HCT116 (cell line): Measurements from ENCODE around the gene ACAN. TPM values are rescaled to one million over a fixed set of nuclear protein-coding genes. Genes with fewer than 3 reads are reported as not detected.

ENCODE experiments used
- ATAC-seq: fragments of 200-7000 bp; cut with Tn5 transposase; 2 replicates; pipeline ENCODE4 v1.9.1; 2020; ENCODE audit warnings: mild to moderate bottlenecking, moderate library complexity
- BruUV-seq: library from RNA; stranded (reverse); fragments of 400-500 nt; replicated peaks from 2 replicates; lab custom pipeline; 2021; lab: Mats Ljungman, UMichigan
- CTCF ChIA-PET: fragments of 300-600 bp; sonication (Branson Sonifier 250); formaldehyde crosslinking; loops from one replicate; lab custom pipeline; 2021; ENCODE audit warnings: antibody characterized with exemption; lab: Charles Lee
- POLR2A ChIA-PET: fragments of 300-600, 350-600 bp; sonication (Branson Sonifier 250); formaldehyde crosslinking; loops from one replicate; lab custom pipeline; 2021; ENCODE audit warnings: antibody characterized with exemption; lab: Charles Lee
- RAD21 ChIA-PET, 2 experiments: fragments of 300-600 bp; sonication (Branson Sonifier 250); formaldehyde crosslinking; loops; one replicate each; lab custom pipeline; 2023; ENCODE audit warnings: low total read pairs in 2 of 2; ENCODE audit not compliant: uncharacterized antibody in 2 of 2, unreplicated experiment in 2 of 2, low non-redundant PET in 1 of 2; lab: Charles Lee
- DNase-seq: peaks from one replicate; pipeline ENCODE4 v3.0.0-alpha.2; 2010; ENCODE audit warnings: low read depth, low spot score
- H2AFZ ChIP-seq: fragments of 200-600 bp; shearing (Covaris generic), sonication (generic); 2 replicates; pipeline ENCODE4 v1.6.1; 2017; ENCODE audit warnings: low read depth, mixed run types, mixed read lengths, antibody characterized with exemption, low read length; ENCODE audit not compliant: poor library complexity, severe bottlenecking
- H3K27ac ChIP-seq: 2 replicates; pipeline ENCODE4 v1.5.1; 2012; ENCODE audit warnings: low read depth, low read length
- H3K27me3 ChIP-seq: fragments of 200-600 bp; sonication (generic); 2 replicates; pipeline ENCODE4 v1.6.1; 2016; ENCODE audit warnings: mixed run types, low read length, mixed read lengths; ENCODE audit not compliant: insufficient read depth
- H3K36me3 ChIP-seq, 2 experiments: fragments of 200-500 bp in 1 of 2; fragments of 200-600 bp in 1 of 2; sonication (Bioruptor generic) in 1 of 2; sonication (generic) in 1 of 2; 2 replicates each; pipeline versions ENCODE4 v1.5.1 to v1.6.1; 2014 to 2016; ENCODE audit warnings: low read length in 2 of 2, inconsistent platforms in 1 of 2, mixed read lengths in 1 of 2, mixed run types in 1 of 2; ENCODE audit not compliant: insufficient read depth in 2 of 2, control insufficient read depth in 1 of 2
- H3K4me1 ChIP-seq, 2 experiments: fragments of 200-600 bp in 1 of 2; sonication (generic) in 1 of 2; 2 replicates each; pipeline versions ENCODE4 v1.5.1 to v1.6.1; 2012 to 2017; ENCODE audit warnings: low read length in 2 of 2, inconsistent platforms in 1 of 2, mild to moderate bottlenecking in 1 of 2, mixed read lengths in 1 of 2, mixed run types in 1 of 2, moderate library complexity in 1 of 2; ENCODE audit not compliant: insufficient read depth in 2 of 2, control insufficient read depth in 1 of 2
- H3K4me2 ChIP-seq: fragments of 200-600 bp; sonication (generic); 2 replicates; pipeline ENCODE4 v1.6.1; 2017; ENCODE audit warnings: mixed run types, low read length, mixed read lengths
- H3K4me3 ChIP-seq, 2 experiments: fragments of 200-600 bp in 1 of 2; sonication (generic) in 1 of 2; replicated peaks in 1 of 2; 2 replicates each; pipeline ENCODE4 v1.5.1; 2011 to 2016; ENCODE audit warnings: low read length in 2 of 2, control low read depth in 1 of 2, low read depth in 1 of 2, mild to moderate bottlenecking in 1 of 2, mixed read lengths in 1 of 2, mixed run types in 1 of 2
- H3K79me2 ChIP-seq: fragments of 200-600 bp; sonication (generic); 2 replicates; pipeline ENCODE4 v1.6.1; 2017; ENCODE audit warnings: mild to moderate bottlenecking, mixed run types, low read length, moderate library complexity, mixed read lengths; ENCODE audit not compliant: insufficient read depth
- H3K9ac ChIP-seq: fragments of 200-600 bp; sonication (generic); 2 replicates; pipeline ENCODE4 v1.6.1; 2016; ENCODE audit warnings: low read length, mixed read lengths
- H3K9me2 ChIP-seq: fragments of 200-600 bp; sonication (generic), shearing (Covaris generic); 2 replicates; pipeline ENCODE4 v1.6.1; 2017; ENCODE audit warnings: mixed run types, mild to moderate bottlenecking, moderate library complexity; ENCODE audit not compliant: insufficient read depth
- H3K9me3 ChIP-seq, 2 experiments: fragments of 200-500 bp in 1 of 2; fragments of 200-600 bp in 1 of 2; sonication (Bioruptor generic) in 1 of 2; sonication (generic) in 1 of 2; 2 replicates each; pipeline ENCODE4 v1.6.1; 2014 to 2017; ENCODE audit warnings: low read length in 2 of 2, mixed read lengths in 2 of 2, inconsistent platforms in 1 of 2, low read depth in 1 of 2, mild to moderate bottlenecking in 1 of 2, mixed run types in 1 of 2, moderate library complexity in 1 of 2; ENCODE audit not compliant: control insufficient read depth in 1 of 2, insufficient read depth in 1 of 2
- H4K20me1 ChIP-seq: fragments of 200-600 bp; sonication (generic), shearing (Covaris generic); 2 replicates; pipeline ENCODE4 v1.6.1; 2017; ENCODE audit warnings: mixed run types, mild to moderate bottlenecking, moderate library complexity; ENCODE audit not compliant: insufficient read depth
- CEBPB ChIP-seq: IDR thresholded peaks from 2 replicates; pipeline ENCODE4 v1.6.1; 2012; ENCODE audit warnings: low read depth
- EZH2phosphoT487 ChIP-seq: fragments of 200-600 bp; IDR thresholded peaks from 2 replicates; pipeline ENCODE4 v1.6.1; 2018; ENCODE audit warnings: antibody characterized with exemption, borderline replicate concordance
- JUND ChIP-seq: IDR thresholded peaks from 2 replicates; pipeline ENCODE4 v1.6.1; 2012
- MAX ChIP-seq: IDR thresholded peaks from 2 replicates; pipeline ENCODE4 v1.6.1; 2012
- POLR2AphosphoS5 ChIP-seq: IDR thresholded peaks from 2 replicates; pipeline ENCODE4 v1.6.1; 2011; ENCODE audit warnings: mild to moderate bottlenecking, low read depth, low read length, moderate library complexity
- RAD21 ChIP-seq: IDR thresholded peaks from 2 replicates; pipeline ENCODE4 v1.6.1; 2012; ENCODE audit warnings: low read depth, mild to moderate bottlenecking
- SIN3A ChIP-seq: IDR thresholded peaks from 2 replicates; pipeline ENCODE4 v1.6.1; 2012; ENCODE audit warnings: low read depth
- SP1 ChIP-seq: IDR thresholded peaks from 2 replicates; pipeline ENCODE4 v1.6.1; 2012; ENCODE audit warnings: low read depth
- ZBTB33 ChIP-seq: IDR thresholded peaks from 2 replicates; pipeline ENCODE4 v1.6.1; 2011; ENCODE audit warnings: mild to moderate bottlenecking, low read length, moderate library complexity; ENCODE audit not compliant: insufficient replicate concordance; ENCODE audit errors: extremely low read depth
- ZFX ChIP-seq: fragments of 450-650 bp; IDR thresholded peaks from 2 replicates; pipeline ENCODE4 v1.6.1; 2017
- ZNF274 ChIP-seq: fragments of 200-500 bp; sonication (Bioruptor generic); IDR thresholded peaks from 2 replicates; pipeline ENCODE4 v1.6.1; 2014; ENCODE audit warnings: mild to moderate bottlenecking, low read depth, low read length, inconsistent platforms
- intact Hi-C: fragments of 100-400 bp; cut with micrococcal nuclease; formaldehyde crosslinking; loops from 2 replicates; pipeline ENCODE4 v1.10.0; 2022
- total RNA-seq: library from RNA; stranded (reverse); gene quantifications from one replicate; pipeline ENCODE4 v1.2.1, GENCODE V29; 2021; ENCODE audit not compliant: unreplicated experiment

Gene ACAN
- total RNA-seq, 1 experiment from 2014 or later: not detected

- no peaks in the 10 kb centered on the region for H3K9me3 ChIP-seq
- no peak for ATAC-seq
- no peaks in the 10 kb centered on the region for H3K79me2 ChIP-seq
- no peaks in the 10 kb centered on the region for H3K36me3 ChIP-seq
- POLR2A ChIA-PET: no interaction called here
- TF ChIP-seq JUND: no peak
- TF ChIP-seq SP1: no peak
- no peak for TF ChIP-seq CEBPB
- TF ChIP-seq EZH2phosphoT487: no peak
- no peak for TF ChIP-seq RAD21
- no peak for TF ChIP-seq MAX
- no peak for TF ChIP-seq SIN3A
- TF ChIP-seq ZNF274: no peak
- TF ChIP-seq POLR2AphosphoS5: no peak
- TF ChIP-seq ZBTB33: no peak
- no peak for TF ChIP-seq ZFX
- TF ChIP-seq, all 23 proteins: peak for 0
- no TSS peak for BruUV-seq
- H3K4me2 ChIP-seq: no peak overlapping the region
- CTCF ChIA-PET: no interaction called here
- no peak overlapping the region for H2AFZ ChIP-seq
- no peak for DNase-seq
- RAD21 ChIA-PET: no interaction called here
- no peaks in the 10 kb centered on the region for H3K27me3 ChIP-seq
- H3K4me1 ChIP-seq: no peaks in the 10 kb centered on the region
- H3K9me2 ChIP-seq: no peaks in the 10 kb centered on the region
- H4K20me1 ChIP-seq: no peaks in the 10 kb centered on the region
- H3K9ac ChIP-seq: no peak overlapping the region
- intact Hi-C loops: no loop called here
- H3K4me3 ChIP-seq: no peak overlapping the region
- no peak overlapping the region for H3K27ac ChIP-seq
These were observed 41.6 kb downstream of the ACAN start for GRCh38 chr15:88844749-88845386.
